ENCODE measurements around the gene EMC9.

The EMC9 gene

DNA sequence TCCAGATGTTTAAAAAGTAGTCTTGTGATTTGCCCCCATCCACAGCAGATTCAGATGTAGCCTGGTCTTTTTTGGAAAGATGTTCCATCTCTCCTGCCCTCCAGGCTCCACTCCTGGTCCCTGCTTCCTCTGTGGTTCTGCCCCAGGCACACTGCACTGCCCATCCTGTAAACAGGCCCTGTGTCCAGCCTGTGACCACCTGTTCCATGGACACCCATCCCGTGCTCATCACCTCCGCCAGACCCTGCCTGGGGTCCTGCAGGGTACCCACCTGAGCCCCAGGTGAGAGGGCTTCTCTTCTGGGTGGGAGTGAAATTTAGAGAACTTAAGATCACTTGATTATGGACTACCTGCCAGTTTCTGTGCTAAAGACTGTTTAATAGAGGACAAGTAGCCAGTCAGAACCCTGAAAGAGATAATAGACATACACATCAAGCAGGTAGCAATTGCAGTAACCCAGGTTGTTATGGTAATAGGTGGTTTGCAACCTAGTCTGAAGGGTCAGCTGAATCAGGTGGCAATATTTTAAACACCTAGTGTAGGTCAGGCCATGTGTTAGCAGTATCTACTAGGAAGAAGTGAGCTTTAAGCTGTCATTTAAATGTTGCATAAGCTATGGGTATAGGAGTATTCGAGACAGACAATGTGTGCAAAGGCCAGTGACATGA lies 8.0 kb upstream of the EMC9 start:
- Histone ChIP-seq H3K9ac (ENCODE audit: insufficient read length) (no peak overlapping the region), H3K36me3 (ENCODE audit: insufficient read depth, low read length) (peaks cover 28% of the 10 kb centered on the region; the same call in 1 of the 2 replicates), H3K9me3 (ENCODE audit: low read depth, low read length) (no peaks in the 10 kb centered on the region), H3K4me3 (no peak overlapping the region), H3K27ac (no peak overlapping the region)
- no peak for DNase-seq (ENCODE audit: low read depth, low spot score)
- TF ChIP-seq EZH2 (IDR thresholded peaks at IDR 0.05): no peak
- TF ChIP-seq POLR2AphosphoS5 (IDR thresholded peaks at IDR 0.05; ENCODE audit: borderline replicate concordance, low read depth, low read length): no peak
- no peak for TF ChIP-seq FOXP2 (optimal IDR thresholded peaks at IDR 0.05; ENCODE audit: control extremely low read depth, extremely low read length, insufficient read depth)

DNA sequence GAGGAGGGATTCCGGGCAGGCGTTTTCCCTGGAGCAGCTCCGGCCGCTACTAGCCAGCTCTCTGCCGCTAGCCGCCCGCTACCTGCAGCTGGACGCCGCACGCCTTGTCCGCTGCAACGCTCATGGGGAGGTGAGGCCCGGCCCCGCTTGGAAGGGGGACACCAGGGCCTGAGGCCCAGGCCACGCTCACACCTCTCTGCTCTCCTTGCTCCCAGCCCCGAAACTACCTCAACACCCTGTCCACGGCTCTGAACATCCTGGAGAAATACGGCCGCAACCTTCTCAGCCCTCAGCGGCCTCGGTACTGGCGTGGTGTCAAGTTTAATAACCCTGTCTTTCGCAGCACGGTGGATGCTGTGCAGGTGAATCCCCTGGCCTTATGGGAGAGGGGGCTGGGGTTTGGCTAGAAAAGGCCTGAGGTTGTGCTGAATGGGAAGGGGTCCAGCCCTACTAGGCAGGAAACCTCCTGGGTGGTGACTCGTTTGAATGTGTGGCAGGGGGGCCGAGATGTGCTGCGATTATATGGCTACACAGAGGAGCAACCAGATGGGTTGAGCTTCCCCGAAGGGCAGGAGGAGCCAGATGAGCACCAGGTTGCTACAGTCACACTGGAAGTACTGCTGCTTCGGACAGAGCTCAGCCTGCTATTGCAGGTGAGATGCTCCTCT lies 6.5 kb upstream of the EMC9 start:
- DNase-seq (ENCODE audit: low read depth, low spot score): no peak
- H3K9ac ChIP-seq (ENCODE audit: insufficient read length): peak overlapping the region; percentile 79
- no peak overlapping the region for H3K27ac ChIP-seq
- no peak for TF ChIP-seq EZH2 (IDR thresholded peaks at IDR 0.05)
- TF ChIP-seq POLR2AphosphoS5 (IDR thresholded peaks at IDR 0.05; ENCODE audit: borderline replicate concordance, low read depth, low read length): no peak
- TF ChIP-seq FOXP2 (optimal IDR thresholded peaks at IDR 0.05; ENCODE audit: control extremely low read depth, extremely low read length, insufficient read depth): no peak
- peak overlapping the region; percentile 99 for H3K4me3 ChIP-seq
- peaks cover 28% of the 10 kb centered on the region; the same call in 1 of the 2 replicates for H3K36me3 ChIP-seq (ENCODE audit: insufficient read depth, low read length)
- no peaks in the 10 kb centered on the region for H3K9me3 ChIP-seq (ENCODE audit: low read depth, low read length)

DNA sequence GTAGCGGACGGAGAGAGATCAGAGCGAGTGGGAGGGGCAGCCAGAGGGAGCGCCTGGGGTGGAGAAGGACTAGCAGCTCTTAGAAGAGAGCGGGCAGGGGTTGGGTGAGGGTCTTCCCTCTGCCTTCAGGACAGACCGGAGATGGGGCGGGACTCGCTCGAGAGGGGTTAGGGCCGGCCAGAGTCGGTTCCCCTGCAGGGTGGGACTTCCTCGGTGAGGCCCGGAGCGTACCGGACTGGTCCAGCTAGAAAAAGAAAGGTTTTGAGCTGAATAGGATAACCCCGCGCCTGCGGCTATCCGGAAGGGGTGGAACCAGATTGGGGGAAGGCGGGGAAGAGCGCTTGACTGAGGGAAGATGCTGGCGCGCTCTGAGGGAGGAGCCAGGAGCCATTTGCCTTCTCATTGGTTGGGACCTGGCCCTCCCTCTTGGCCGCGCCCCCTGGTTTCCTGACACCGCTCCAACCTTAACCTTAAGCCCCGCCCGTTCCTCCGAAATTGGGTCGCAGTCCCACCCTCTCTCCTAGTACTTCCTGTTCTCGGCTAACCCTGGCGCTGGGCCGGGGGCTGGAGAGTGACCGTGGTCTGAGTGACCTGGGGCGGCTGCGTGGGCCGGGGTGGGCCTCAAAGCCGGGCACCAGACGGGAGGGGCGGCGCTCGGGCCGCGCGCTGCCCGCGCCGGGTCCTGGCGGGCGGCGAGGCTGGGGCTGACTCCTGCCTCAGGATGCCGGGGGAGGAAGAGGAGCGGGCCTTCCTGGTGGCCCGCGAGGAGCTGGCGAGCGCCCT lies 5.8 kb upstream of the EMC9 start, which contains the start of gene RNF31:
Gene RNF31 (plus strand): TSS at position 521 of the 783 bp plus-strand sequence. CDS start 201 bp downstream, at position 722.
- H3K4me3 ChIP-seq: peak within 1 kb of the TSS; percentile 99
- DNase-seq (ENCODE audit: low read depth, low spot score): peak; percentile 87
- peak within 1 kb of the TSS; percentile 62; the same call in 1 of the 2 replicates for H3K27ac ChIP-seq
- H3K9ac ChIP-seq (ENCODE audit: insufficient read length): peak within 1 kb of the TSS; percentile 79
- TF ChIP-seq FOXP2 (optimal IDR thresholded peaks at IDR 0.05; ENCODE audit: control extremely low read depth, extremely low read length, insufficient read depth) (no peak), POLR2AphosphoS5 (IDR thresholded peaks at IDR 0.05; ENCODE audit: borderline replicate concordance, low read depth, low read length) (peak; percentile 83)
- H3K36me3 ChIP-seq (ENCODE audit: insufficient read depth, low read length): peaks cover 28% of the 10 kb centered on the region; the same call in 1 of the 2 replicates
- no peaks in the 10 kb centered on the region for H3K9me3 ChIP-seq (ENCODE audit: low read depth, low read length)

DNA sequence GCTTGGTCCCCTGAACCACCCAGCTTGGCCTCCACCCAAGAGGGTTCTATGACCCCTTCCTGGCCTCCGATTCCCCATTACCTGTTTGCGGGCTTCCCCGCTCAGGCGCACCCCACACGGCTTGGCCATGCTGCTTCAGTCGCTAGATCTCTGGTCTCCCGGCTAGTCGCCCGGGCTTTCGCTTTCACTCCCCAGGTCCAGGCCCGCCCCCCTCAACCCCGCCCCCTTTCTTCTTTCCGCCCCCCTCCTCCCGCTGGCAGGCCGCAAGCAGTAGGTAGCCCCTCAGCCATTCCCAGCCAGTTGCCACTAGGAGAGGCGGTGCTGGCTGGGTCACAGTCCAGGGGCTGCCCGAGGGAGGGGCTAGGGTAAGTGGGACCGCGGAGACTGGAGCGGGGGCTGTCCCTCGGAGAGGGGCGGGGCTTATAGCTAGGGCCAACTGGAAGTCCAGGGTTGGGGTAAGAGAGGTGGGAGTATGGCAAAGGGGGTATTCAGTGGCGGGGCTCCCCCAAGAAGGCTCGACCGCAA lies 5.1 kb upstream of the EMC9 start, which contains the start of gene PSME2:
Gene PSME2 (minus strand): TSS at position 158 of the 525 bp plus-strand sequence. CDS start 29 bp downstream, at position 129.
- no peak; the same call in 1 of the 2 replicates for TF ChIP-seq POLR2AphosphoS5 (IDR thresholded peaks at IDR 0.05; ENCODE audit: borderline replicate concordance, low read depth, low read length)
- Histone ChIP-seq H3K36me3 (ENCODE audit: insufficient read depth, low read length) (peaks cover 22% of the 10 kb centered on the region; the same call in 1 of the 2 replicates), H3K9me3 (ENCODE audit: low read depth, low read length) (no peaks in the 10 kb centered on the region), H3K4me3 (peak within 1 kb of the TSS; percentile 99), H3K27ac (peak within 1 kb of the TSS; percentile 62; the same call in 1 of the 2 replicates), H3K9ac (ENCODE audit: insufficient read length) (peak within 1 kb of the TSS; percentile 79)
- DNase-seq (ENCODE audit: low read depth, low spot score): no peak

DNA sequence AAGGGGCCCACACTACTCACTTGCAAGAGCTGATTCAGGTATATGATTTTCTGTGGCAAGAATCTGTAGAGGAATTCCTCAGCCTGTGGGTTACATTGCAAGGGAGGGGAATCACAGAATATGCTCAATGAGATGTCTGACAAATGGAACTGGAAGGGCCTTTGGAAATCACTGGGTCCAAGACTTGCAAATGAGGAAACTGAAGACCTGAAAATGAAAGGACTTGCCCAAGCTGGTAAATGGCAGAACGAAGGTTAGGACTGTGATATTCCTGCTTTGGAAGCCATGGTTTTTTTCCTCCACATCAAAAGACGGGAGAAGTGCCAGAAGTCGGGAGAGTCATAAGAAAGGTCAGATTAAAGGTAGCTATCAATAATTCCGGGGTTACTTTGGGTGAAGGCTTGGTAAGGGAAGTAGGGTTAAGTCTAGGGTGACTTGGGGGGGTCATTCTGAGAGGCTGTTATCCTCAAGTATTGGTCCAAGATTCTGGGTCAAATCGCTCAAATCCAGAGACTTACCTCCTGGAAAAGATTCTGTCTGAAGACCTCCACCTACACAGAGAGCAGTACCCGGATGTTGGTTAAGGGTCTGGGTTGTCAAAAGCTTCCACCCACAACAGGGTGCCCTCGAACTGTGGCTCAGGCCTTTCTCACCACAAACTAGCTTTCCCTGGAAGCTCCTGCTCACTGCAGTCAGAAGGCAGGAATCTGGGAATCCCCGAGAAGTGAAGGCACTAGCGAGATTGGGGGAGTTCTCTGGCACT lies 4.5 kb upstream of the EMC9 start:
- Histone ChIP-seq H3K27ac (no peak overlapping the region), H3K4me3 (peak overlapping the region; percentile 99), H3K9ac (ENCODE audit: insufficient read length) (peak overlapping the region; percentile 79), H3K9me3 (ENCODE audit: low read depth, low read length) (no peaks in the 10 kb centered on the region), H3K36me3 (ENCODE audit: insufficient read depth, low read length) (peaks cover 16% of the 10 kb centered on the region; the same call in 1 of the 2 replicates)
- DNase-seq (ENCODE audit: low read depth, low spot score): no peak
- TF ChIP-seq POLR2AphosphoS5 (IDR thresholded peaks at IDR 0.05; ENCODE audit: borderline replicate concordance, low read depth, low read length): no peak
- no peak for TF ChIP-seq FOXP2 (optimal IDR thresholded peaks at IDR 0.05; ENCODE audit: control extremely low read depth, extremely low read length, insufficient read depth)
- TF ChIP-seq EZH2 (IDR thresholded peaks at IDR 0.05): no peak

DNA sequence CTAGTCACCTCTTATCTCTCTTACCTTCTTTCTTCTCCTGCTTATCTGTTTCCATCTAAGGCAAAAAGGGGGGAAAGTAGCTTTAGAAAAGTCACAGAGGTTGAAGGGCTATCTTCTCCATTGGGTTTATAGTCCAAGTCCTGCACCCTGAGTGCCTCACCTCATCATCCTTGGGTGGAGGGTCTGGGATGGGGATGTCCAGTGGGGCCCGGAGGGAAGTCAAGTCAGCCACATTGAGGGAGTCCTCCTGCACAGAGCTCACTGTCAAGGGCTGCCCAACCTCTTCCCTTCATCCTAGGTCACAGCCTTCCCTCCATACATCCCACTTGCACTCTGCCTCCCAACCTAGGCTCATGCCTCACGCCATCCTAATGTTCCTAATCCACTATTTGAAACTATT lies 3.8 kb upstream of the EMC9 start:
- Histone ChIP-seq H3K27ac (no peak overlapping the region), H3K9me3 (ENCODE audit: low read depth, low read length) (no peaks in the 10 kb centered on the region), H3K9ac (ENCODE audit: insufficient read length) (no peak overlapping the region), H3K4me3 (no peak overlapping the region), H3K36me3 (ENCODE audit: insufficient read depth, low read length) (peaks cover 9% of the 10 kb centered on the region; the same call in 1 of the 2 replicates)
- no peak for DNase-seq (ENCODE audit: low read depth, low spot score)
- no peak for TF ChIP-seq EZH2 (IDR thresholded peaks at IDR 0.05)
- TF ChIP-seq FOXP2 (optimal IDR thresholded peaks at IDR 0.05; ENCODE audit: control extremely low read depth, extremely low read length, insufficient read depth): no peak
- no peak for TF ChIP-seq POLR2AphosphoS5 (IDR thresholded peaks at IDR 0.05; ENCODE audit: borderline replicate concordance, low read depth, low read length)

DNA sequence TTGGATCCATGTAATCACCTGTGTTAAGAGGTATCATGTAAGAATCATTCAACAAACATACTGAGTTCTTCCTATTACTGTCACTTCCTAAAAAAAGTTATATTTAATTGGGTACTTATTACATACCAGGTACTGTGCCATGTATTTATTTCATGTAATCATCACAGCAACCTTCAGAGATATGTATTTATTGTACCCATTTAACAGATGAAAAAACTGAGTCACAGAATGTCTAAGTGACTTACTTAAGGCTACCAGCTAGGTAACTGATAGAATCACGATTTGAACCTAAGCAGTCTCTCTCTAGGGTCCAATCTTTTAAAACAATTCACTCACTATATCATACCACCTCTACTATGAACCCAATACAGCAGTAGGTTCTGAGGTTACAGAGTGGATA lies 3.1 kb upstream of the EMC9 start:
- Histone ChIP-seq H3K27ac (no peak overlapping the region), H3K9me3 (ENCODE audit: low read depth, low read length) (no peaks in the 10 kb centered on the region), H3K36me3 (ENCODE audit: insufficient read depth, low read length) (peaks cover 8% of the 10 kb centered on the region; the same call in 1 of the 2 replicates), H3K4me3 (no peak overlapping the region), H3K9ac (ENCODE audit: insufficient read length) (no peak overlapping the region)
- no peak for DNase-seq (ENCODE audit: low read depth, low spot score)
- TF ChIP-seq FOXP2 (optimal IDR thresholded peaks at IDR 0.05; ENCODE audit: control extremely low read depth, extremely low read length, insufficient read depth): no peak
- no peak for TF ChIP-seq EZH2 (IDR thresholded peaks at IDR 0.05)
- TF ChIP-seq POLR2AphosphoS5 (IDR thresholded peaks at IDR 0.05; ENCODE audit: borderline replicate concordance, low read depth, low read length): no peak
